ENCODE data around the gene CRIP2. TPM values are rescaled to one million over a fixed set of nuclear protein-coding genes. Genes with fewer than 3 reads are reported as not detected.

CRIP2 gene
- total and polyA plus RNA-seq, 2 experiments from 2014 or later: 3.4 to 9.6 TPM

DNA sequence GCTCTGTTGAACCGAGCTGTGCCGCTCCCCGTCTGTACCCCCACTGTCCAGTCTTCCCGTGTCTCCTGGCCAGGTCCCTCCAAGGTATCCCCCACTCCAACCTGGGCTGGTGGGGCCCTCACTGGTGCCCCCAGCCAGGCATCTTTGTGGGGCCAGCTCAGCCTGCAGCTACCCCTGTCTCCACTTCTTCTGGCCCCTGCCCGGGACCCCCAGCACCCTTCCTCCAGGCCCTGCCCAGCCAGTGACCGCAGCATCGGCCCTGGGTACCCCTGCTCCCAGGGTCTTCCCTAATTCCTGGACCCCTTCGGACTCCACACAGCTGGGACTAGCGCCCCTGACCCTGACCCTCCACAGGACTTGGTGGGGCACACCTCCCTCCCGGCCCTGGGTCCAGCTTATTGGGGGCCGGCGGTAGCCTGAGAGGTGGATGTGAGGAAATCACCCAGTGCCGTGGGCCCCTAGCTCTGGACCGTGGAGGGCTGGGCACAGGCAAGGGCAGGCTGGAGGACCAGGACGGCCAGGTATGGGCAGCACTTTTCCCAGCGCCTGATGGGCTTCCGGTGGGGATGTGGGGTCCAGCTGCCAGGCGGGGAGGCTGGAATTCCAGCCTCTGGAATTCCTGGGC is 8.0 kb downstream of the CRIP2 start (continued):
- no peak for TF ChIP-seq EZH2phosphoT487 (IDR thresholded peaks at IDR 0.05; ENCODE audit: unreplicated experiment)
- TF ChIP-seq CREB1 (CRISPR knock-in tag; IDR thresholded peaks at IDR 0.05; ENCODE audit: low read depth): no peak
- no peak for TF ChIP-seq NANOG (IDR thresholded peaks at IDR 0.05; ENCODE audit: borderline replicate concordance)
- TF ChIP-seq POLR2AphosphoS5 (IDR thresholded peaks at IDR 0.05; ENCODE audit: low read depth): no peak
- TF ChIP-seq, protein P1, sequence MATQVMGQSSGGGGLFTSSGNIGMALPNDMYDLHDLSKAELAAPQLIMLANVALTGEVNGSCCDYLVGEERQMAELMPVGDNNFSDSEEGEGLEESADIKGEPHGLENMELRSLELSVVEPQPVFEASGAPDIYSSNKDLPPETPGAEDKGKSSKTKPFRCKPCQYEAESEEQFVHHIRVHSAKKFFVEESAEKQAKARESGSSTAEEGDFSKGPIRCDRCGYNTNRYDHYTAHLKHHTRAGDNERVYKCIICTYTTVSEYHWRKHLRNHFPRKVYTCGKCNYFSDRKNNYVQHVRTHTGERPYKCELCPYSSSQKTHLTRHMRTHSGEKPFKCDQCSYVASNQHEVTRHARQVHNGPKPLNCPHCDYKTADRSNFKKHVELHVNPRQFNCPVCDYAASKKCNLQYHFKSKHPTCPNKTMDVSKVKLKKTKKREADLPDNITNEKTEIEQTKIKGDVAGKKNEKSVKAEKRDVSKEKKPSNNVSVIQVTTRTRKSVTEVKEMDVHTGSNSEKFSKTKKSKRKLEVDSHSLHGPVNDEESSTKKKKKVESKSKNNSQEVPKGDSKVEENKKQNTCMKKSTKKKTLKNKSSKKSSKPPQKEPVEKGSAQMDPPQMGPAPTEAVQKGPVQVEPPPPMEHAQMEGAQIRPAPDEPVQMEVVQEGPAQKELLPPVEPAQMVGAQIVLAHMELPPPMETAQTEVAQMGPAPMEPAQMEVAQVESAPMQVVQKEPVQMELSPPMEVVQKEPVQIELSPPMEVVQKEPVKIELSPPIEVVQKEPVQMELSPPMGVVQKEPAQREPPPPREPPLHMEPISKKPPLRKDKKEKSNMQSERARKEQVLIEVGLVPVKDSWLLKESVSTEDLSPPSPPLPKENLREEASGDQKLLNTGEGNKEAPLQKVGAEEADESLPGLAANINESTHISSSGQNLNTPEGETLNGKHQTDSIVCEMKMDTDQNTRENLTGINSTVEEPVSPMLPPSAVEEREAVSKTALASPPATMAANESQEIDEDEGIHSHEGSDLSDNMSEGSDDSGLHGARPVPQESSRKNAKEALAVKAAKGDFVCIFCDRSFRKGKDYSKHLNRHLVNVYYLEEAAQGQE (IDR thresholded peaks at IDR 0.05; ENCODE audit: unreplicated experiment): no peak
- no peak for TF ChIP-seq STAT1 (IDR thresholded peaks at IDR 0.05; ENCODE audit: unreplicated experiment)
- no peak for TF ChIP-seq ZNF331 (CRISPR knock-in tag; IDR thresholded peaks at IDR 0.05; ENCODE audit: low read depth)
- no peak for TF ChIP-seq ZNF114 (CRISPR knock-in tag; IDR thresholded peaks at IDR 0.05)
- TF ChIP-seq, protein P2, sequence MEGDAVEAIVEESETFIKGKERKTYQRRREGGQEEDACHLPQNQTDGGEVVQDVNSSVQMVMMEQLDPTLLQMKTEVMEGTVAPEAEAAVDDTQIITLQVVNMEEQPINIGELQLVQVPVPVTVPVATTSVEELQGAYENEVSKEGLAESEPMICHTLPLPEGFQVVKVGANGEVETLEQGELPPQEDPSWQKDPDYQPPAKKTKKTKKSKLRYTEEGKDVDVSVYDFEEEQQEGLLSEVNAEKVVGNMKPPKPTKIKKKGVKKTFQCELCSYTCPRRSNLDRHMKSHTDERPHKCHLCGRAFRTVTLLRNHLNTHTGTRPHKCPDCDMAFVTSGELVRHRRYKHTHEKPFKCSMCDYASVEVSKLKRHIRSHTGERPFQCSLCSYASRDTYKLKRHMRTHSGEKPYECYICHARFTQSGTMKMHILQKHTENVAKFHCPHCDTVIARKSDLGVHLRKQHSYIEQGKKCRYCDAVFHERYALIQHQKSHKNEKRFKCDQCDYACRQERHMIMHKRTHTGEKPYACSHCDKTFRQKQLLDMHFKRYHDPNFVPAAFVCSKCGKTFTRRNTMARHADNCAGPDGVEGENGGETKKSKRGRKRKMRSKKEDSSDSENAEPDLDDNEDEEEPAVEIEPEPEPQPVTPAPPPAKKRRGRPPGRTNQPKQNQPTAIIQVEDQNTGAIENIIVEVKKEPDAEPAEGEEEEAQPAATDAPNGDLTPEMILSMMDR (conservative IDR thresholded peaks at IDR 0.05; ENCODE audit: low read depth in 2 of 2): no peak

DNA sequence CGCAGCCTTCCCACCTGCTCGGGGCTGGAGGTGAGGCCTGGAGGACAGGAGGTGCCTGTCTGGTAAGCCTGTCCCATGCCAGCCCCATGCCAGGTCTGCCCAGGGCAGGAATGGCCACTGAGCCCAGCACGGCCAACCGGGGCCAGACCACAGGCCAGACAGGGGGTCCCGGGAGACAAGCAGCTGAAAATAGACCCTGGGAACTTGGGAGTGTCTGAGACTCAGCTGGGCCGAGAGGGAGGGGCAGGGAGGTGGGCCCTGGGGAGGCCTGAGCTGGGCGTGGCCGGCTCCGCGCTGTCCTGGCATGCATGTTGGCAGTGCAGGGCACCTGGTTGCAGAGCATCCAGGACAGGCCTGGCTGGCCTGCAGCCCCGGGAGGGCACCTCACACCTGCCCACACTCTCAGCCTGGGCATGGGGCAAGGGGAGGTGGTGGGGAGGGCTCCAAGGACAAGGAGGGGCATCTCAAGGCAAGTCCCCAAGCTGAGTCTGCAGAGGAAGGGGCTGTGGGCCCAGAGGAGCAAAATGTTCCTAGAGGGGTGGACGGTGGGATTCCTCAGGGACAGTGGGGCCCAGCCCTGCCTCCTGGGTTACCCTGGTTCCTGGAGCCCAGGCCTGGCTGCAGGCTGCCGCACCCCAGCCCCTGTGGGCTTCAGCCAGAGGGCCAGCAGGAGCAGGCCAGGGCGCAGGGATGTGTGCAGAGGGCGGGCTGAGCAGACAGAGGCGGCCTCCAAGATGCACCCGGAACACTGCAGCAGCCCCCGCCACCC is 8.9 kb downstream of the CRIP2 start:
- ATAC-seq (no peak), DNase-seq (ENCODE audit: low spot score) (no peak)
- no peaks in the 10 kb centered on the region for H3K9me2 ChIP-seq (ENCODE audit: insufficient read depth)
- no peaks in the 10 kb centered on the region for H3F3A ChIP-seq (replicated peaks; ENCODE audit: low read depth)
- peaks cover 8% of the 10 kb centered on the region; the same call in 1 of the 2 replicates for H3K4me1 ChIP-seq (ENCODE audit: insufficient read depth)
- H4K20me1 ChIP-seq (replicated peaks; ENCODE audit: insufficient read depth): no peaks in the 10 kb centered on the region
- Mint-ChIP-seq H3K4me1 (peaks cover 15% of the 10 kb centered on the region; the same call in 2 of the 3 replicates), H3K4me3 (no peak overlapping the region), H3K27ac (no peak overlapping the region), H3K9me3 (no peaks in the 10 kb centered on the region), H3K36me3 (ENCODE audit: low read depth) (no peaks in the 10 kb centered on the region), H3K27me3 (ENCODE audit: insufficient read depth, low read depth, poor library complexity) (peaks cover 74% of the 10 kb centered on the region)
- no peak overlapping the region for H3K27ac ChIP-seq (ENCODE audit: low read depth)
- no peaks in the 10 kb centered on the region for H3K36me3 ChIP-seq (ENCODE audit: insufficient read depth)
- no peak overlapping the region for H3K4me3 ChIP-seq
- H3K4me2 ChIP-seq: no peak overlapping the region
- H3K79me2 ChIP-seq (replicated peaks; ENCODE audit: insufficient read depth): no peaks in the 10 kb centered on the region
- H2AFZ ChIP-seq: no peak overlapping the region
- H3K27me3 ChIP-seq (ENCODE audit: insufficient read depth): peaks cover 94% of the 10 kb centered on the region
- TF ChIP-seq, protein P3, sequence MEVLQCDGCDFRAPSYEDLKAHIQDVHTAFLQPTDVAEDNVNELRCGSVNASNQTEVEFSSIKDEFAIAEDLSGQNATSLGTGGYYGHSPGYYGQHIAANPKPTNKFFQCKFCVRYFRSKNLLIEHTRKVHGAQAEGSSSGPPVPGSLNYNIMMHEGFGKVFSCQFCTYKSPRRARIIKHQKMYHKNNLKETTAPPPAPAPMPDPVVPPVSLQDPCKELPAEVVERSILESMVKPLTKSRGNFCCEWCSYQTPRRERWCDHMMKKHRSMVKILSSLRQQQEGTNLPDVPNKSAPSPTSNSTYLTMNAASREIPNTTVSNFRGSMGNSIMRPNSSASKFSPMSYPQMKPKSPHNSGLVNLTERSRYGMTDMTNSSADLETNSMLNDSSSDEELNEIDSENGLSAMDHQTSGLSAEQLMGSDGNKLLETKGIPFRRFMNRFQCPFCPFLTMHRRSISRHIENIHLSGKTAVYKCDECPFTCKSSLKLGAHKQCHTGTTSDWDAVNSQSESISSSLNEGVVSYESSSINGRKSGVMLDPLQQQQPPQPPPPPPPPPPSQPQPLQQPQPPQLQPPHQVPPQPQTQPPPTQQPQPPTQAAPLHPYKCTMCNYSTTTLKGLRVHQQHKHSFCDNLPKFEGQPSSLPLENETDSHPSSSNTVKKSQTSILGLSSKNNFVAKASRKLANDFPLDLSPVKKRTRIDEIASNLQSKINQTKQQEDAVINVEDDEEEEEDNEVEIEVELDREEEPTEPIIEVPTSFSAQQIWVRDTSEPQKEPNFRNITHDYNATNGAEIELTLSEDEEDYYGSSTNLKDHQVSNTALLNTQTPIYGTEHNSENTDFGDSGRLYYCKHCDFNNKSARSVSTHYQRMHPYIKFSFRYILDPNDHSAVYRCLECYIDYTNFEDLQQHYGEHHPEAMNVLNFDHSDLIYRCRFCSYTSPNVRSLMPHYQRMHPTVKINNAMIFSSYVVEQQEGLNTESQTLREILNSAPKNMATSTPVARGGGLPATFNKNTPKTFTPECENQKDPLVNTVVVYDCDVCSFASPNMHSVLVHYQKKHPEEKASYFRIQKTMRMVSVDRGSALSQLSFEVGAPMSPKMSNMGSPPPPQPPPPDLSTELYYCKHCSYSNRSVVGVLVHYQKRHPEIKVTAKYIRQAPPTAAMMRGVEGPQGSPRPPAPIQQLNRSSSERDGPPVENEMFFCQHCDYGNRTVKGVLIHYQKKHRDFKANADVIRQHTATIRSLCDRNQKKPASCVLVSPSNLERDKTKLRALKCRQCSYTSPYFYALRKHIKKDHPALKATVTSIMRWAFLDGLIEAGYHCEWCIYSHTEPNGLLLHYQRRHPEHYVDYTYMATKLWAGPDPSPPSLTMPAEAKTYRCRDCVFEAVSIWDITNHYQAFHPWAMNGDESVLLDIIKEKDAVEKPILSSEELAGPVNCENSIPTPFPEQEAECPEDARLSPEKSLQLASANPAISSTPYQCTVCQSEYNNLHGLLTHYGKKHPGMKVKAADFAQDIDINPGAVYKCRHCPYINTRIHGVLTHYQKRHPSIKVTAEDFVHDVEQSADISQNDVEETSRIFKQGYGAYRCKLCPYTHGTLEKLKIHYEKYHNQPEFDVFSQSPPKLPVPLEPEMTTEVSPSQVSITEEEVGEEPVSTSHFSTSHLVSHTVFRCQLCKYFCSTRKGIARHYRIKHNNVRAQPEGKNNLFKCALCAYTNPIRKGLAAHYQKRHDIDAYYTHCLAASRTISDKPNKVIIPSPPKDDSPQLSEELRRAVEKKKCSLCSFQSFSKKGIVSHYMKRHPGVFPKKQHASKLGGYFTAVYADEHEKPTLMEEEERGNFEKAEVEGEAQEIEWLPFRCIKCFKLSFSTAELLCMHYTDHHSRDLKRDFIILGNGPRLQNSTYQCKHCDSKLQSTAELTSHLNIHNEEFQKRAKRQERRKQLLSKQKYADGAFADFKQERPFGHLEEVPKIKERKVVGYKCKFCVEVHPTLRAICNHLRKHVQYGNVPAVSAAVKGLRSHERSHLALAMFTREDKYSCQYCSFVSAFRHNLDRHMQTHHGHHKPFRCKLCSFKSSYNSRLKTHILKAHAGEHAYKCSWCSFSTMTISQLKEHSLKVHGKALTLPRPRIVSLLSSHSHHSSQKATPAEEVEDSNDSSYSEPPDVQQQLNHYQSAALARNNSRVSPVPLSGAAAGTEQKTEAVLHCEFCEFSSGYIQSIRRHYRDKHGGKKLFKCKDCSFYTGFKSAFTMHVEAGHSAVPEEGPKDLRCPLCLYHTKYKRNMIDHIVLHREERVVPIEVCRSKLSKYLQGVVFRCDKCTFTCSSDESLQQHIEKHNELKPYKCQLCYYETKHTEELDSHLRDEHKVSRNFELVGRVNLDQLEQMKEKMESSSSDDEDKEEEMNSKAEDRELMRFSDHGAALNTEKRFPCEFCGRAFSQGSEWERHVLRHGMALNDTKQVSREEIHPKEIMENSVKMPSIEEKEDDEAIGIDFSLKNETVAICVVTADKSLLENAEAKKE (CRISPR knock-in tag; IDR thresholded peaks at IDR 0.05): no peak
- TF ChIP-seq ZNF331 (CRISPR knock-in tag; IDR thresholded peaks at IDR 0.05; ENCODE audit: low read depth): no peak

All from GM23338 (cell line).